HG02588 (cell line): ENCODE data around the gene PTPRN2.

Experiments
- ATAC-seq: cut with Tn5 transposase; IDR thresholded peaks from one replicate; pipeline ENCODE4 v1.9.1; 2021; ENCODE audit warnings: mild to moderate bottlenecking, moderate library complexity; ENCODE audit not compliant: unreplicated experiment

The PTPRN2 gene

DNA sequence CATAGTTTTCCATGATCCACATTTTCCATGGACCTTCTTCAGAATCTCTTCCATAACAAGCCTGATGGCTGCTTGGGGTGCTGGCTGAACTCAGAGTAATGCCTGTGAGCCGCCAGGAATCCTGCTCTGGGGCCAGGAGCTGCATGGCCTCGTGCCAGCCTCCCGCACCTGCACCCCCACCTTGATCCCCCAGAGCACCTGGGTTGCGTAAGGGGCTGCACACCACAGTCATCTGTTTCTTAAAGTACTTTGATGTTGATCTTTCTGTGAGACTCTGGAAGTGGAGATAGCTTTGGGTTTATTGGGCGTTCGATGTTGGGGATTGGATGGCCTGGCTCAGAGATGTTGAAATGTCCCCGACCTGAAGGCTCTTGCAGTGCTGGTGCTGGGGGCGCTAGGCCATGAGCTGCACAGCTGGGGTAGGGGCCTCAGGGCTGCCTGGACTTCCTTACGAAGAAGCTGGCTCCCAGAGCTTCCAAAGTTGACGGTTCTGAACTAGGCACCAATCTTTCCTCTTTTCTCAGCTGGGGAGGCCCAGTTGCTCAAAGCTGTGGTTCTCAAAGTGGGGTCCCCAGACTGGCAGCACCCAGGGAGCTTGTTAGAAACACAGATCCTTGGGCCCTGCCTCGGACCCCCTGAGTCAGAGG is 716.9 kb downstream of the PTPRN2 start:
- ATAC-seq, result no peak

DNA sequence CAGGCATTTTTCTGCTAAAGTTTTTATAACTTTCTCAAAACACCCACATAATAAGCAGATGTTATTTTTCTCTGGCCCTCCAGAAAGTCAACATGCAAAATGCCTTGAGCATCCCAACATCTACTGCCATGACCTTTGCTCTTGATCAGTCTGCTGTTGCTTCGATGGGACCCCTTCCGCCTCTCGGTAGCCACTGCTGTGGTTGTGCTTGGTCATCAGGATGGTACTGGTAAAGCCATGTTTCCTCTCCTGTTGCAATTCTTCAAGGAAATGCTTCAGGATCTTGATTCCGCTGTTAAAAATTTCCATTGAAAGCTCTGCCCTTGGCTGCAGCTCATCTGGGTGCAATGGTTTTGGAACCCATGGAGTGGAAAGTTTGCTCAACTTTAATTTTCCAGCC is 717.8 kb downstream of the PTPRN2 start:
- no peak for ATAC-seq

DNA sequence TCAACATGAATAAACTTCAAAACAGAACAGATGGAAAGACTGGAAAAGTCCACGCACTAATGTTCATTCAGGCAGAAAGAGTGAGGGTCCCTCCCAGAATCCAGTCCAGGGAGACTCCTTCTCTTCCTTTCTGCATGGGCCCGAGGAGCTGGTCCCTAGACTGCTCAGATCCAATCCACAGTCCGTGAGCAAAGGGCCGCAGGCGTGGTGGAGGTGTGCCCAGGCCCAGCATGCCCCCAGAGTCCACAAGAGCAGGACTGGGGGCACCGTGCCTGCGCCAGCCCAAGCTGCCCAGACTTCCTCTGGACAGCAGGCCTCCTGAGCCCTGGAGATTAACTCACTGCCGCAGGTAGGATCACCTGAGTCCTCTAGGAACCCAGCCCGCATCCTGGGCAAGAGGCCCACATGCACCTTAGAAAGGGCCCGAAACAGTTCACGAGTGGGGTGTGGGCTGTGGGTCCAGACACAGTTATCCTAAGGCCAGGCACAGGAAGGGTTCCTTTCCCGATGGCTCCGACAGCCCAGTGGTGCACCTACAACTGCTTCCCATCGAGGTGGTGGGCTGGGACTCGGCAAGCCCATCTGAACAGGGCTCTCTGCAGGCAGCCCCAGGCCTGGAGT is 719.8 kb downstream of the PTPRN2 start:
- ATAC-seq, result no peak

DNA sequence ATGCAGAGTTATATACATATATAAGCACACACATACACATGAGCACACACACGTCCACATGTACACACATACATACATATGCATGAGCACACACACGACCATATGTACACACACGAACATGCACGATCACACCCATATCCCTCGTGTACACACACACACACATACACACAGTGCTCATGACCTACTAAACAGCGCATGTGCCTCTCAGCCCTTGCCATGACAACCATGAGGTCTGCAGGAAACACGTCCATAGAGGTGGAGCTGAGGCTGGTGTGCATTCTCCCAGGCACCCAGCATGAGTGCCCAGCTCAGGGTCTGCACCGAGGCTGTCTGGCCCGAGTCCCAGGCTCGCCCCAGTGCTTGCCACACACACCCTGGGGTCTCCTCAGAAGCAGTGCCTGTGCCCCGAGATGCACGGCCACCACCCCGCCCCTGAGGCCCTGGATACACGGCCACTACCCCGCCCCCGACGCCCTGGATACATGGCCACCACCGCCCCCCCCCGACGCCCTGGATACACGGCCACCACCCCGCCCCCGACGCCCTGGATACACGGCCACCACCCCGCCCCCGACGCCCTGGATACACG is 721.2 kb downstream of the PTPRN2 start:
- ATAC-seq, result no peak

DNA sequence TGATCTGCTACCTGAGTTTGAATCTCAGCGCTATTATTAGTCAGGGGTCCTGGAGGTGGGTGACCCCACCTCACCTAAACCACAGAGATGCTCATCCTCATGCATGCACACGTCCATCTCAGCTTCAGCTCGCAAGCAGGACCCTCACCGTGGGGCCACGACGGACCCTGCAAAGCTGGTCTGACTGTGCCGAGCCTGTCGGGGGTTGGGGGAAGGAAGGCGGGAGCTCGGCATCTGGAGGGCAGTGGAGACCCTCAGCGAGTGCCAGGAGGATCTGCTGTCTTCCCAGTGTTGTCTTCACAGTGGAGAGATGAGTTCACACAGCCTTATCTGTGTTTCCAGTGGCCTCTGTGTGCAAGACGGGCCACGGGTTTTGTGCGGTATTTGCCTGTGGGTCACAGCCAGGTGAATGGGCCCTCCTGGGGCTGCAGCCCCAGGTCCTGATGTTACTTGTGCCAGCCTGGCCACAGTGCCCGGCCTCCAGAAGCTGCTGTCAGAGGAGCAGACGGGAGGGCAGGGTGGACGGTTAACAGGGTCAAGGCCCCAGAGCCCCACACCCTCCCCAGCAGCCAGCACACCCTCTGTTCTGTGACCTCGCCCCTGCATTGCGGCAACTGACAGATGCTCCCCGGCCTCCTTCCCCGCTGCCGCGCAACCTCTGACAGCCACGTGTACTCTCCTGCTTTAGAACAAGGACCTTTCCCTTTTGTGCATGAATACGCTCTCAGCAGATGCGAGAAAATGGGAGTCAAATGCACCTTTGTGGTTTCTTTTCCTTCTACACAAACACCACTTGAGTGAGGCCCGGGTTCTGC is 722.1 kb downstream of the PTPRN2 start:
- no peak for ATAC-seq

DNA sequence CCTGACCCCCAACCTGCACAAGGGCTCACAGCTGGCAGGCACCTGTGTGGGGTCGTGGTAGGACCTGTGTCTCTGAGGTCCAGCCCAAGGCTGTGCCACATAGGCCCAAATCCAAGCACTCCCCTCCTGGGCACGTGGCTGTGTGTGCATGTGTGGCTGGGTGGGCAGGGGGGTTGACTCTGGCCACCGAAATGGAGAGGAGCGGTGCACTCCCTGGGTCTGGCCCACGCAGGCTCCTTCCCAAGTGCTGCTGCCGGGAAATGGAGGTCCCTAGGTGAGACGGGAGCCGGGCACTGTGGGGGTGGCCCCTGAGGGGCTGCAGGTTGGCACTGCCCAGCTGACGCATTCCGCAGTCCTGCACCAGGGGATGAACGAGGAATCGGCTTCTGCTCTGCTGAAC is 722.7 kb downstream of the PTPRN2 start:
- ATAC-seq, result no peak

DNA sequence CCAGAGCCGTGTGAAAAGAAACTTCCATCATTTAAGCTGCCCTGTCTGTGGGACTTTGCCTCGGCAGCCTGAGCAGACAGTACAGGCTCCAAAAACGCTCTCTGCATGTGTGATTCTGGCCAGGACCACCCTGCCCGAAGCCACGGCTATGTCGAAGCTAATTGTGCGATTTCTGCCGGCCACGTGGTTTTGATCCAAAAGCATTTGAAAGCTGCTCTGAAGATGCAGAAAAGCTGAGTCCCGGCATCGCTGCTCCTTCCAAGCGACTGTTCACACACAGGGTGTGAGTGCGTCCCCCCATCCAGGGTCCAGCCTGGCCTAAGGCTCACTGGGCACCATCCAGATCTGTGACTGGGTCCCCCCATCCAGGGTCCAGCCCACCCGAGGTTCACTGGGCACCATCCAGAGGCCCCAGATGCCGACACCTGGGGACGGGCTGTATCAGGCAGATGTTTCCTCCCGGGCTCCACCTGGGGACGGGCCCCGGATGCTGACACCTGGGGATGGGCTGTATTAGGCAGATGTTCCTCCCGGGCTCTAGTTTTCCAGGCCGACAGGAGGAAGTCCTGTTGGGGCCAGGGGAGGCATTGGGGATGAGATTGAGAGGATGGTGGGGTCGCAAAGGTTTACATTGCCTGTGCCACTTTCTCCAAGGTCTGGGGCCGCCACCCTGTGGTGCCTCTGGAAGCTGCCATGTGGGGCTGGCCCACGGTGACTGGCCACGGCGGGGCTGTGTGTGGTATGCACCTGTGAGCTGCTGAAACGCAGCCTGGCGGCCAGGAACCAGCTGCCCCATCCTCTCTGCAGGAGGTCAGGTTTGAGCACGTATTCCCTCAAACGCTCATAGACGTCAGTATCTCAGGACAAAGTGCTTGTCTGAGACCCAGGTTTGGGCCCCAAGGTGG is 723.5 kb downstream of the PTPRN2 start:
- no peak for ATAC-seq

DNA sequence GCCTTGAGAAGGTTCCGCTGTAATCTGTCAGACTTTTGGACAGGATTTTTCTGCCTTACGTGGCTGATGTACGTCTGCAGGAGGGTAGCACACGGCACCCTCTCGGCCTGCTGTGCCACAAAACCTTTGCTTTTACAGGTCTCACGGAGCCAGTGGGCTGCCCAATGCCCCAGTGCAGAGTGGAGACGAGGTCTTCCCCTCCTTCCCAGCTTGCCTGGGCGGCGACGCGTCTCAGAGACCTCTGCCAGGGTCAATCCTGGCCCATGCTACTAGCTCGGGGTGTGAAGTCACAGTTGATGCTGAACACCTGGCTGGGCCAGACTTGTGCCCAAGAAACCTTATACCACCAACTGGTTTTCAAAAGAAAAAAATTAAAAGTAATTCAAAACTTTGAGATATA is 724.4 kb downstream of the PTPRN2 start:
- ATAC-seq, result no peak

DNA sequence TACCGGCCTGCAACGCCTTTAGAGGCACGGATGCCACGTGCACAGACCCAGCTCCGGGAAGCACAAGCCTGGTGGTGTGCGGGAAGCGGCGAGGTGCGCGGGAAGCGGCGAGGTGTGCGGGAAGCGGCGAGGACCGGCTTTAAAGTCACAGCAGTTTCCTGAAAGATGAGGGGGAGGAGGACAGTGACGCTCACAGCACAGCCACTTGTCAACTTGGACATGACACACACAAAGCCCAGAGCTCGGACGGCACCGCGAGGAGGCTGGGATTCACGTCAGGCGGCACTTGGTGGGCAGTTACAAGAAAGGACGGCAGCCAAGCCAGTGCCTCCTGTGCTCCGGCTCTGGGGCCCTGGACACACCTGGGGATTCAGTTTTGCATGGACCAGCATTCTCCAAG is 724.9 kb downstream of the PTPRN2 start:
- no peak for ATAC-seq

DNA sequence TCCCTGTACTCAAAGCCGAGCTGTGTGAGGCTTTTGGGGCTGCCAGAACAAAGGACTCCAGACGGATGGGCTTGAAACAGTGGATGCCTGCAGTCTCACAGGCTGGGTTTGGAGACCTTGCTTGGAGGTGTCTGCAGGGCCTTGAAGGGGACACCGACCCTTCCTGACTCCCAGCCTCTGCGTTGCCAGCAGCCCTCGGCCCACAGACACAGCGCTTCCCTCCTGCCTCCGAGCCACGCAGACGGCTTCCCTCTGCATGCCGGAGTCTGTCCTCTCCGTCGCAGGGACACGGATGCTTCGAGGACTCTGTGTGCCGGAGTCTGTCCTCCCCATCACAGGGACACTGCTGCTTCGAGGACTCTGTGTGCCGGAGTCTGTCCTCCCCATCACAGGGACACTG is 726.1 kb downstream of the PTPRN2 start:
- no peak for ATAC-seq

DNA sequence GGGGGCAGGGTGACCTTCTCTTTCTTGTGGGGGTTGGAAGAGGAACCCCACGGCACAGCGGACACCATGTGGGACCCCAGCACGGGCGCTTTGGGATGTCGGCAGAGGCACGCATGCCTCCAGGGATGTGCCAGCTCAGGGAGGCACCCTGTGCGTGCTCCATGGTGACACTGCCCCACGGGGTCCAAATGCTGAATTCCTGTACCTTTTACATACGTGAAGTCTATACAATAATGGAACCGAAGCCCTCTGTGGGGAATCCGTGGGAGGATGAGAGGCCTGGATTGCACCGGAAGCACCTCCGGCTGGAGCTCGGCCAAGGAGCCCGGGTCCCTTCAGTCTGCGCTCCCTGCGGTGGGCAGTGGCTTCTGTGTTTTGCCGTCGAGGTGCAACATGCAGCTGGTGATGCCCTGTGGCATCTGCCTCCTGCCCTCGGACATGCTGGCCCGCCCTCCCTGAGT is 726.6 kb downstream of the PTPRN2 start:
- no peak for ATAC-seq

DNA sequence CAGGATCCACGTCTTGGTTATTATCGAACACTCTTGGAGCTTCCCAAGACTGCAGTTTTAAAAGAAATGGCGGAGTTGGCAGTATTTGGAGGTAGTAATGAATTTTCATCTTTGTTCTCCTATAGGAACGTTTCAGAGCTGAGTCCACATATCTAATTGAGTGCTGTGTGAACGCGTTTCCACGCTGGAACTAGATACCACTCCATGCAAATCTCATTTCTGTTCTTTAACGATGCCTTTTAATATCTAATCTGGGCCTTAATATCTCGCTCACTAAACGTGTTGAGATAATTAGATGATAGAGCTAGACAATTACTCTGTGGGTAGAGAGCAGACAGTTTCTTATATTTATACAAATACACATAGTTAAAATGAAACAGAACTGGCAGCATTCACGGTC is 727.2 kb downstream of the PTPRN2 start:
- ATAC-seq, result no peak

DNA sequence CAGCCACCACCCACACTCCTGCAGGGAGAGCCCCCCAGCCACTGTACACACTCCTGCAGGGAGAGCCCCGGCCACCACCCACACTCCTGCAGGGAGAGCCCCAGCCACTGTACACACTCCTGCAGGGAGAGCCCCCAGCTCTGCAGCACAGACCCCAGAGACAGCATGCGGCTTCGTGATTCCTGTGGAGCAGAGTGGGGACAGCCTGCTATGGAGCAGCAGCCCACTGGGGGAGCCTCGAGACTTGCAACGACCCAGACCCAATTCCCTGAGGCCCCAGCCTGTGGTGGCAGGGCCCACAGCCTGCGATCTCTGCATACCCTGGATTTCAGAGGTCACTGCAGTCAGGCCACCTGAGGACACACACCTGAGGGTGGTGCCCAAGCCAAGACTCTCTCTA is 727.7 kb downstream of the PTPRN2 start:
- no peak for ATAC-seq

DNA sequence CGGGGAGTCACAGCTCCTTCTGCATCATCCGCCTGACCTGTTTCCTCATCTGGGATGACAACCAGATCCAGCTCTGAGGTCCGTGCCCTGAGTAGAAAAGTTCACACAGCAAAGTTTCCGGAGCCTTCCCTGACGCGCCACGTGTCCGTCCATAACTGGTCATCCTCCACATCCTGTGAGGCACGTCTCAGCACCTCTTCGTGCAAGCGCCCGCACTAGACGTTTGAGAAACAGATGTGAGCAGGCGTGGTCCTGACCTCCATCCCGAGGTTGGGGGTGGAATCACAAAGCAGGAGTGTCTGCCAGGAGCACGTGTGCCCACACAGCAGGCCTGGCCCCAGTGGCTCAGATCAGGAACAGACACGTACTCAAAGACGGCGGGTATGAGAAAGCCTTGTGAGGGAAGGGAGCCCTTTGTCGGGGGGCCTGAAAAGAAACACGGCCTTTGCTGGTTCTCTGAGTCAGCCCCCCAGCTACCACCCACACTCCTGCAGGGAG is 730.0 kb downstream of the PTPRN2 start:
- ATAC-seq, result no peak

DNA sequence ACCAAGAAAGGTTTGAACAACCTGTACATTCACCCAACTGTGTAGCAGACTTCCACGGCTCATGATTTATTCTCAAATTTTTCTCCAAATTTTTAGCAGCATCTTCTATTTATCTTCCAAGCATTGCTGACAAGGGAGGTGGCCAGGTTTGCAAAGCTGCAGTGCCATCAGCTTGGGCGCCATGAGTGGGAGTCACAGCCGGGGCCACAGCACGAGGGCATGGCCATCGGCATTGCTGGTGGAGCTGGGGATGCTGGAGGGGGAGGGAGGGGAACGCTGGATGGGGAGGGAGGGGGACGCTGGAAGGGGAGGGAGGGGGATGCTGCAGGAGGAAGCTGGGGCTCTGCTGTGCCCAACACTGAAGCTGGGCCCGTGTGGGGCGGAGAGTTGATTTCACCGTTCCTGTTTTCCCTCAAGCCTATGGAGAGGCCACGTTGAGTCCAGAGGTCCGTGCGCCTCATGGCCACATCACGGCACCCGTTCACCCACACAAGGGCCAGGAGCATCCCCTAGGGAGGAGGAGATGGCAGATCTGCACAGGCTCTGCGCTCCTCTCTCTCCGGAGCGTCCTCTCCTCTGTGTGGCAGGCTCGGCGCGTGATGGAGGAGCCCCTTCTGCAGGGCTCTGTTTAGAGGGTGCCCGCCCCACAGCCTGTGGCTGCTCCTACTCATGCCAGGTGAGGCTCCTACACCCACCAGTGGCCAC is 730.6 kb downstream of the PTPRN2 start:
- ATAC-seq, result no peak

DNA sequence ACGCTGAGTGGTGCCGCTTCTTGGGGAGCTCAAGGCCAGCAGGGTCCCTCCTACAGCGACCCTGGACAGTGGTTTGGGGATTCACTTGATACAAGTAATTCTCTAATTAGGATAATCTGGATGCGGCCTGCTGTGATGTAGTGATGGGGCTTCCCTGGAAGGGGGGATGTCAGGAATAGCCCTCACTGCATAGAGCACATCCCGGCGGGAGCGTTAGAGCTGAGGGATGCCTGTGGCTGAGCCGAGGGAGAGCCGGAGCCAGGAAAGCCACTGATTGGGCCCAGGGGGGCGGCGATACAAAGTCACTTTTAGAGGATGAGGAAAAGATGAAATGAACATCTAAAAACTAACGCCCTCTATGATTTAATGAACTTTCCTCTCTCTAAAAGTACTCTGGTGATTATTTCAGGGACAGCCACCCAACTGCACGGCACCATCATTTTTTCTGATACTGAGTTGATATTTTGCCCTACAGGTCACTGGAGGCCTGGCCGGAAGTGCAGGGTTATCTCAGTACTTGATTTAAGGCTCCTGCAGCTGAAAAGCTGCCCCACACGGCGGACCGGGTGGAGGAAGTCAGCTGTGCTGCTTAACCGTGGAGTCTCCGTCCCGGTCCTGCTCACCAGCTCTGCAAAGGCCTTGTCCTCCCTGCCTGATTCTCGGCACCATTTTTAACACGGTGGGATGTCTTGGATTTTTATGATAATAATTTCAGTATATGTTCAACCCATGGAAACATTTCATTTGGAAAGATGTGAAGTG is 732.0 kb downstream of the PTPRN2 start:
- ATAC-seq, result no peak

DNA sequence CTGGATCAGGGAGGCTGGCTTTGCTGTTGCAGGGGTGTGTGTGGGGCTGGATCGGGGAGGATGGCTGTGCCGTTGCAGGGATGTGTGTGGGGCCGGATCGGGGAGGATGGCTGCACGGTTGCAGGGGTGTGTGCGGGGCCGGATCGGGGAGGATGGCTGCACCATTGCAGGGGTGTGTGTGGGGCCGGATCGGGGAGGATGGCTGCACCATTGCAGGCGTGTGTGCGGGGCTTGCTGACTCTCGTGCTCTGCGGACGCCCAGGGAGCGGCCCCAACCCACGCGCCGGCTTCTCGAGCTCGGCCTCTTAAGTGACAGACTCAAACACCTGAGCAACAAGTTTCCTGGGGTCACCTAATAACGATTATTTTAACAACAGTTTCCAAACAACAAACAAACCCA is 732.6 kb downstream of the PTPRN2 start:
- ATAC-seq, result no peak

DNA sequence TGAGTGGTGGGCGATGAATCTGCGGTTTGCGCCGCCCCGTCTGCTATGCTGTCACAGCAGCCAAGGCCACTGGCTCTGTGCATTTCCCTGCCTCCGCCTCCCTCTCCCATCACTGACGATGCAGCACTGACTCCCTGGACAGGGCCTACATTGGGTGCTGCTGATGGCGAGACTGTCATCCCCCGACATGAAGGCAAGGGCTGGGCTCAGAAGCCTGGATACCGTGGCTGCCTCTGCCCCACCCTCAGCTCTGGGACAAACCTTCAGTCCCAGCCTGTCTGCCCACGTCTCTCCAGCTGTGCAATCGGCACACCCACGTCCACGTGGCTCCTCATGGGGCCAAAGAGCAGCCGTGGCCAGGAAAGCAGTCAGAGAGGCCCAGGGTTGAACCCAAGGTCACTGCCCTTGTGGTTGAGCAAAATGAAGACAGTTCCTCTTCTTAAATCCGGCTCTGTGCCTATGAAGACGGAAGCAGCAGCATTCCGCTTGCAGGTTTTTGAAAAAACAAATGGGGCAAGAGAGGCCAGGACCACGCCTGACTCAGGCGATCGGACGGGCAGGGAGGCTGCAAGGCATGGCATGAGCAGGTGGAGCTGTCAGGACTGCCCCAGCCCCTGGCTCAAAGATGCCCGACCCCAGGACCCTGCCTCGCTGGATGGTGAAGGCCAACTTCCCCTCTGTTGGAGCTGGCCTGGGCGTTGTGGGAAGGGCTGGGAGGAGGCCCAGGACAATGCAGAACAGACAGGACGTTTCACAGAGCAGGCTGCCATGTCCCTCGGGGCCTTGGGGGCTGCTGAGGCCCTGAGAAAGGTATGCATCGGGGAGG is 733.3 kb downstream of the PTPRN2 start:
- ATAC-seq, result no peak

DNA sequence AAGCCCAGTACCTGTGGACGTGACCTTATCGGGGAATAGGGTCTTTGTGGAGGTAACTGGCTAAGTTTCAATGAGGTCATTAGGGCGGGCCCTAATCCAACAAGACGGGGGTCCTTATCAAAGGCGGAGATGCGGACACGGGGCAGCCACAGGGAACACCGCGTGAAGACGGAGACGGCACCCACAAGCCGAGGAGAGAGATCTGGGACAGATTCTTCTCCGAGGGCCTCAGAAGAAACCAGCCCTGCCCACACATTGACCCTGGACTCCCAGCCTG is 733.9 kb downstream of the PTPRN2 start:
- ATAC-seq, result no peak
